WTC11 (cell line): ENCODE data around the gene CPXM1. TPM values are rescaled to one million over a fixed set of nuclear protein-coding genes. Genes with fewer than 3 reads are reported as not detected.

Experiments
- ATAC-seq: fragments of 200-7000 bp; cut with Tn5 transposase; 2 replicates; pipeline ENCODE4 v1.10.0; 2021; ENCODE audit warnings: mild to moderate bottlenecking, moderate library complexity
- CTCF ChIA-PET: fragments of 300-600 bp; sonication (Branson Sonifier 250); formaldehyde crosslinking; loops from one replicate; lab custom pipeline; 2021; ENCODE audit warnings: antibody characterized with exemption; lab: Charles Lee
- POLR2A ChIA-PET: fragments of 350-600 bp; sonication (Branson Sonifier 250); formaldehyde crosslinking; loops from one replicate; lab custom pipeline; 2021; ENCODE audit warnings: antibody characterized with exemption; lab: Charles Lee
- DNase-seq: peaks from one replicate; pipeline ENCODE4 v3.0.0; 2021; ENCODE audit warnings: low spot score
- H3K27ac Mint-ChIP-seq: 2 replicates; pipeline ENCODE4 v1.8.0; 2021; ENCODE audit warnings: mixed read lengths
- H3K27me3 Mint-ChIP-seq: 2 replicates; pipeline ENCODE4 v1.8.0; 2021; ENCODE audit warnings: low read depth, mild to moderate bottlenecking, moderate library complexity, mixed read lengths
- H3K36me3 Mint-ChIP-seq: 2 replicates; pipeline ENCODE4 v1.8.0; 2021; ENCODE audit warnings: mixed read lengths
- H3K4me1 Mint-ChIP-seq: 2 replicates; pipeline ENCODE4 v1.8.0; 2022; ENCODE audit warnings: mixed read lengths
- H3K4me3 Mint-ChIP-seq: 2 replicates; pipeline ENCODE4 v1.8.0; 2021; ENCODE audit warnings: mild to moderate bottlenecking, moderate library complexity, mixed read lengths
- H3K9me3 Mint-ChIP-seq: 2 replicates; pipeline ENCODE4 v1.8.0; 2021; ENCODE audit warnings: mixed read lengths
- CREM ChIP-seq: sonication (generic); formaldehyde crosslinking; IDR thresholded peaks from 2 replicates; pipeline ENCODE4 v1.8.1; 2022; ENCODE audit warnings: mild to moderate bottlenecking, missing genetic modification reagents, moderate library complexity
- FOXK1 ChIP-seq: sonication (generic); formaldehyde crosslinking; IDR thresholded peaks from 2 replicates; pipeline ENCODE4 v1.8.0; 2022; ENCODE audit warnings: mild to moderate bottlenecking, moderate library complexity, missing genetic modification reagents
- GABPB1 ChIP-seq: sonication (generic); formaldehyde crosslinking; IDR thresholded peaks from 2 replicates; pipeline ENCODE4 v1.8.1; 2023; ENCODE audit warnings: mild to moderate bottlenecking, missing genetic modification reagents
- GTF2I ChIP-seq: fragments of 250-450 bp; sonication (Bioruptor Pico); conservative IDR thresholded peaks from 2 replicates; pipeline ENCODE4 v1.4.0; 2021; ENCODE audit warnings: mild to moderate bottlenecking
- JAZF1 ChIP-seq: fragments of 250-450 bp; sonication (Bioruptor Pico); IDR thresholded peaks from 2 replicates; pipeline ENCODE4 v1.9.0; 2021; ENCODE audit warnings: moderate library complexity, mild to moderate bottlenecking, inconsistent platforms
- KAT7 ChIP-seq: sonication (generic); formaldehyde crosslinking; IDR thresholded peaks from 2 replicates; pipeline ENCODE4 v1.8.1; 2023; ENCODE audit warnings: missing genetic modification reagents, mild to moderate bottlenecking, borderline replicate concordance
- OVOL2 ChIP-seq: fragments of 250-450 bp; sonication (Bioruptor Pico); IDR thresholded peaks from 2 replicates; pipeline ENCODE4 v1.9.0; 2021; ENCODE audit warnings: mild to moderate bottlenecking, borderline replicate concordance
- SMAD3 ChIP-seq: sonication (generic); formaldehyde crosslinking; IDR thresholded peaks from 2 replicates; pipeline ENCODE4 v1.8.0; 2022; ENCODE audit warnings: missing genetic modification reagents, mild to moderate bottlenecking, borderline replicate concordance
- SP1 ChIP-seq: sonication (generic); formaldehyde crosslinking; conservative IDR thresholded peaks from 2 replicates; pipeline ENCODE4 v1.8.1; 2022; ENCODE audit warnings: missing genetic modification reagents
- TP53 ChIP-seq: sonication (generic); formaldehyde crosslinking; IDR thresholded peaks from 2 replicates; pipeline ENCODE4 v1.8.1; 2023; ENCODE audit warnings: mild to moderate bottlenecking, missing genetic modification reagents
- ZNF121 ChIP-seq: sonication (generic); formaldehyde crosslinking; IDR thresholded peaks from 2 replicates; pipeline ENCODE4 v1.8.0; 2023; ENCODE audit warnings: missing genetic modification reagents
- ZNF232 ChIP-seq: sonication (generic); formaldehyde crosslinking; IDR thresholded peaks from 2 replicates; pipeline ENCODE4 v1.8.0; 2022; ENCODE audit warnings: mild to moderate bottlenecking, missing genetic modification reagents
- ZNF263 ChIP-seq: sonication (generic); formaldehyde crosslinking; IDR thresholded peaks from 2 replicates; pipeline ENCODE4 v1.8.1; 2022; ENCODE audit warnings: low read depth, mild to moderate bottlenecking, moderate library complexity, missing genetic modification reagents
- ZNF671 ChIP-seq: fragments of 250-450 bp; sonication (Bioruptor Pico); IDR thresholded peaks from 2 replicates; pipeline ENCODE4 v1.8.0; 2021; ENCODE audit warnings: mild to moderate bottlenecking
- total RNA-seq: library from RNA; stranded (reverse); gene quantifications from 3 replicates; pipeline ENCODE4 v1.2.3, GENCODE V29; 2021
- TF ChIP-seq, protein P1 (sequence below): sonication (generic); formaldehyde crosslinking; IDR thresholded peaks from 2 replicates; pipeline ENCODE4 v1.8.1; 2023; ENCODE audit warnings: mild to moderate bottlenecking, missing genetic modification reagents, moderate library complexity
- TF ChIP-seq, protein P2 (sequence below): fragments of 250-450 bp; sonication (Bioruptor Pico); IDR thresholded peaks from 2 replicates; pipeline ENCODE4 v1.9.0; 2021; ENCODE audit warnings: mild to moderate bottlenecking
- TF ChIP-seq, protein P3 (sequence below): sonication (generic); formaldehyde crosslinking; IDR thresholded peaks from 2 replicates; pipeline ENCODE4 v1.8.1; 2023; ENCODE audit warnings: mild to moderate bottlenecking, missing genetic modification reagents, moderate library complexity
- TF ChIP-seq, protein P4 (sequence below): fragments of 250-450 bp; sonication (Bioruptor Pico); IDR thresholded peaks from 2 replicates; pipeline ENCODE4 v1.9.0; 2021; ENCODE audit warnings: moderate library complexity, mild to moderate bottlenecking, inconsistent platforms, borderline replicate concordance
- TF ChIP-seq, protein P5 (sequence below): sonication (generic); formaldehyde crosslinking; IDR thresholded peaks from 2 replicates; pipeline ENCODE4 v1.8.0; 2022; ENCODE audit warnings: mild to moderate bottlenecking, missing genetic modification reagents
- TF ChIP-seq, protein P6 (sequence below): sonication (generic); formaldehyde crosslinking; IDR thresholded peaks from 2 replicates; pipeline ENCODE4 v1.8.1; 2022; ENCODE audit warnings: mild to moderate bottlenecking, moderate library complexity, missing genetic modification reagents
- TF ChIP-seq, protein P7 (sequence below): sonication (generic); formaldehyde crosslinking; IDR thresholded peaks from 2 replicates; pipeline ENCODE4 v1.8.0; 2022; ENCODE audit warnings: mild to moderate bottlenecking, missing genetic modification reagents
- TF ChIP-seq, protein P8 (sequence below): sonication (generic); formaldehyde crosslinking; IDR thresholded peaks from 2 replicates; pipeline ENCODE4 v1.8.1; 2023; ENCODE audit warnings: mild to moderate bottlenecking, missing genetic modification reagents

Gene CPXM1
- total RNA-seq, 1 experiment from 2014 or later: 51.2 TPM

DNA sequence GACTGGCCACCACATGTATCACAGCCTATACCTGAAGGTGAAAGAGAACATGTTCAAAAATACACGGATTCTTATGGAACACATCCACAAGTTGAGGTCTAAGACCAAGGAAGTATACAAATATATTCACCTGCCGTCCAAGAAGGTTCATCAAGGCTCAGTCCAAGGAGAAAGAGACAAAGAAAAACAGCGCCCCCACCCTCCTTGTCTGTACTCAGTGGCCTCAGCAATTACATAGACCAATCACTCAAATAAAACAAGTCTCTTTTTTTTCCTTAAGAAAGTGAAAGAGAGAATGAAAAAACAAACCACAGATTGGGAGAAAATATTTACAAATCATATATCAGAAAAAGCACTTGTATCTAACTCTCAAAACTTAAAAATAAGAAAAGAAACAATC is 19.5 kb downstream of the CPXM1 start (continued):
- TF ChIP-seq, protein P1, sequence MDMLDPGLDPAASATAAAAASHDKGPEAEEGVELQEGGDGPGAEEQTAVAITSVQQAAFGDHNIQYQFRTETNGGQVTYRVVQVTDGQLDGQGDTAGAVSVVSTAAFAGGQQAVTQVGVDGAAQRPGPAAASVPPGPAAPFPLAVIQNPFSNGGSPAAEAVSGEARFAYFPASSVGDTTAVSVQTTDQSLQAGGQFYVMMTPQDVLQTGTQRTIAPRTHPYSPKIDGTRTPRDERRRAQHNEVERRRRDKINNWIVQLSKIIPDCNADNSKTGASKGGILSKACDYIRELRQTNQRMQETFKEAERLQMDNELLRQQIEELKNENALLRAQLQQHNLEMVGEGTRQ (CRISPR knock-in tag): no peak
- TF ChIP-seq, protein P2, sequence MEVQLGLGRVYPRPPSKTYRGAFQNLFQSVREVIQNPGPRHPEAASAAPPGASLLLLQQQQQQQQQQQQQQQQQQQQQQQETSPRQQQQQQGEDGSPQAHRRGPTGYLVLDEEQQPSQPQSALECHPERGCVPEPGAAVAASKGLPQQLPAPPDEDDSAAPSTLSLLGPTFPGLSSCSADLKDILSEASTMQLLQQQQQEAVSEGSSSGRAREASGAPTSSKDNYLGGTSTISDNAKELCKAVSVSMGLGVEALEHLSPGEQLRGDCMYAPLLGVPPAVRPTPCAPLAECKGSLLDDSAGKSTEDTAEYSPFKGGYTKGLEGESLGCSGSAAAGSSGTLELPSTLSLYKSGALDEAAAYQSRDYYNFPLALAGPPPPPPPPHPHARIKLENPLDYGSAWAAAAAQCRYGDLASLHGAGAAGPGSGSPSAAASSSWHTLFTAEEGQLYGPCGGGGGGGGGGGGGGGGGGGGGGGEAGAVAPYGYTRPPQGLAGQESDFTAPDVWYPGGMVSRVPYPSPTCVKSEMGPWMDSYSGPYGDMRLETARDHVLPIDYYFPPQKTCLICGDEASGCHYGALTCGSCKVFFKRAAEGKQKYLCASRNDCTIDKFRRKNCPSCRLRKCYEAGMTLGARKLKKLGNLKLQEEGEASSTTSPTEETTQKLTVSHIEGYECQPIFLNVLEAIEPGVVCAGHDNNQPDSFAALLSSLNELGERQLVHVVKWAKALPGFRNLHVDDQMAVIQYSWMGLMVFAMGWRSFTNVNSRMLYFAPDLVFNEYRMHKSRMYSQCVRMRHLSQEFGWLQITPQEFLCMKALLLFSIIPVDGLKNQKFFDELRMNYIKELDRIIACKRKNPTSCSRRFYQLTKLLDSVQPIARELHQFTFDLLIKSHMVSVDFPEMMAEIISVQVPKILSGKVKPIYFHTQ (CRISPR knock-in tag): no peak
- TF ChIP-seq FOXK1 (CRISPR knock-in tag) (no peak), KAT7 (no peak), SMAD3 (CRISPR knock-in tag) (no peak), ZNF263 (CRISPR knock-in tag) (no peak)
- TF ChIP-seq, protein P3, sequence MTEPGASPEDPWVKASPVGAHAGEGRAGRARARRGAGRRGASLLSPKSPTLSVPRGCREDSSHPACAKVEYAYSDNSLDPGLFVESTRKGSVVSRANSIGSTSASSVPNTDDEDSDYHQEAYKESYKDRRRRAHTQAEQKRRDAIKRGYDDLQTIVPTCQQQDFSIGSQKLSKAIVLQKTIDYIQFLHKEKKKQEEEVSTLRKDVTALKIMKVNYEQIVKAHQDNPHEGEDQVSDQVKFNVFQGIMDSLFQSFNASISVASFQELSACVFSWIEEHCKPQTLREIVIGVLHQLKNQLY (CRISPR knock-in tag): no peak

DNA sequence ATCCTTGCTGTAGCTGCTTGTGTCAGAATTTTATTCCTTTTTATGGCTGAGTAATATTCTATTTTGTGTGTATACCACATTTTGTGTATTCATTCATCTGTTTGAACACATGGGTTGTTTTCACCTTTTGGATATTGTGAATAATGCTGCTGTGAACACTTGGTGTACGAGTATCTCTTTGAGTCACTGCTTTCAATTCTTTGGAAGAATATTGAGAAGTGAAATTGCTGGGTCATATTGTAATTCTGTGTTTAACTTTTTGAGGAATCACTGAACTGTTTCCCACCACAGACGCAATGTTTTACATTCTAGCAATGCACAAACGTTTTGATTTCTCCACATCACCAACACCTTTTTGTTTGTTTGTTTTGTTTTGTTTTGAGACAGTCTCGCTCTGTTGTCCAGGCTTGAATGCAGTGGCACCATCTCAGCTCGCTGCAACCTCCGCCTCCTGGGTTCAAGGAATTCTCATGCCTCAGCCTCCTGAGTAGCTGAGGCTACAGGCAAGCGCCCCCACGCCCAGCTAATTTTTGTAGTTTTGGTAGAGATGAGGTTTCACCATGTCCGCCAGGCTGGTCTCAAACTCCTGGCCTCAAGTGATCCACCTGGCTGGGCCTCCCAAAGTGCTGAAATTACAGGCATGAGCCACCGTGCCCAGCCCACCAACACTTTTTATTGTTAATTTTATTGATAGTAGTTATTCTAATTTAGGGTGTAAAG is 21.7 kb downstream of the CPXM1 start:
- DNase-seq: no peak
- Mint-ChIP-seq H3K27ac (no peak overlapping the region), H3K4me3 (no peak overlapping the region), H3K27me3 (peaks cover 15% of the 10 kb centered on the region), H3K36me3 (no peaks in the 10 kb centered on the region), H3K9me3 (peaks cover 14% of the 10 kb centered on the region; the same call in 1 of the 2 replicates), H3K4me1 (no peaks in the 10 kb centered on the region)
- no peak for ATAC-seq
- CTCF ChIA-PET: no interaction called here
- POLR2A ChIA-PET: no interaction called here
- TF ChIP-seq TP53 (CRISPR knock-in tag): no peak
- TF ChIP-seq, protein P4, sequence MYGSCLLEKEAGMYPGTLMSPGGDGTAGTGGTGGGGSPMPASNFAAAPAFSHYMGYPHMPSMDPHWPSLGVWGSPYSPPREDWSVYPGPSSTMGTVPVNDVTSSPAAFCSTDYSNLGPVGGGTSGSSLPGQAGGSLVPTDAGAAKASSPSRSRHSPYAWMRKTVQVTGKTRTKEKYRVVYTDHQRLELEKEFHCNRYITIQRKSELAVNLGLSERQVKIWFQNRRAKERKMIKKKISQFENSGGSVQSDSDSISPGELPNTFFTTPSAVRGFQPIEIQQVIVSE: no peak
- no peak for TF ChIP-seq GABPB1
- TF ChIP-seq, protein P5, sequence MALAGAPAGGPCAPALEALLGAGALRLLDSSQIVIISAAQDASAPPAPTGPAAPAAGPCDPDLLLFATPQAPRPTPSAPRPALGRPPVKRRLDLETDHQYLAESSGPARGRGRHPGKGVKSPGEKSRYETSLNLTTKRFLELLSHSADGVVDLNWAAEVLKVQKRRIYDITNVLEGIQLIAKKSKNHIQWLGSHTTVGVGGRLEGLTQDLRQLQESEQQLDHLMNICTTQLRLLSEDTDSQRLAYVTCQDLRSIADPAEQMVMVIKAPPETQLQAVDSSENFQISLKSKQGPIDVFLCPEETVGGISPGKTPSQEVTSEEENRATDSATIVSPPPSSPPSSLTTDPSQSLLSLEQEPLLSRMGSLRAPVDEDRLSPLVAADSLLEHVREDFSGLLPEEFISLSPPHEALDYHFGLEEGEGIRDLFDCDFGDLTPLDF (CRISPR knock-in tag): no peak
- TF ChIP-seq, protein P6, sequence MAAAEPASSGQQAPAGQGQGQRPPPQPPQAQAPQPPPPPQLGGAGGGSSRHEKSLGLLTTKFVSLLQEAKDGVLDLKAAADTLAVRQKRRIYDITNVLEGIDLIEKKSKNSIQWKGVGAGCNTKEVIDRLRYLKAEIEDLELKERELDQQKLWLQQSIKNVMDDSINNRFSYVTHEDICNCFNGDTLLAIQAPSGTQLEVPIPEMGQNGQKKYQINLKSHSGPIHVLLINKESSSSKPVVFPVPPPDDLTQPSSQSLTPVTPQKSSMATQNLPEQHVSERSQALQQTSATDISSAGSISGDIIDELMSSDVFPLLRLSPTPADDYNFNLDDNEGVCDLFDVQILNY (CRISPR knock-in tag): no peak
- TF ChIP-seq, all 79 proteins: peak for 0

DNA sequence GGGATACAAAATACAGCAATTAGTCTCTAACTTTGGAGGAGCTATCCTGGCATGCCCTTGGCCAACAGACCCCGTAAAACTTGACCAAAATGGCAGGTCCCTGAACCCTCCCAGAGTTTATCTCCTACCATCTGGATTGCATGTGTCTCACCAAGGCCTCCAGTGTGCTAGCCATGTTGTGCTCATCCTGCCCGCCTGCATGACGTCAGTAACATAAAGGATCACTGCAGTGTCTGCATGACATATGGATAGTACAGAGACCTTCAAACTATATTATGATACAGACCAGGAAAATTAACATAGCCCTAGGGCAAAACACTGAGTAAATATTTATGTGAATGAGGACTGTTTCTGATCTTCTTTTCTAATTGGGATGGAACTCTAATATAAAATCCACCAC is 25.3 kb downstream of the CPXM1 start:
- ATAC-seq (no peak), DNase-seq (no peak)
- H3K4me3 Mint-ChIP-seq: no peak overlapping the region
- no peaks in the 10 kb centered on the region for H3K4me1 Mint-ChIP-seq
- ChIA-PET CTCF (no interaction called here), POLR2A (no interaction called here)
- peaks cover 14% of the 10 kb centered on the region; the same call in 1 of the 2 replicates for H3K9me3 Mint-ChIP-seq
- H3K27me3 Mint-ChIP-seq: peaks cover 14% of the 10 kb centered on the region
- no peak overlapping the region for H3K27ac Mint-ChIP-seq
- H3K36me3 Mint-ChIP-seq: no peaks in the 10 kb centered on the region
- TF ChIP-seq, protein P7, sequence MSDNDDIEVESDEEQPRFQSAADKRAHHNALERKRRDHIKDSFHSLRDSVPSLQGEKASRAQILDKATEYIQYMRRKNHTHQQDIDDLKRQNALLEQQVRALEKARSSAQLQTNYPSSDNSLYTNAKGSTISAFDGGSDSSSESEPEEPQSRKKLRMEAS: no peak
- TF ChIP-seq OVOL2 (CRISPR knock-in tag) (no peak), JAZF1 (CRISPR knock-in tag) (no peak), CREM (CRISPR knock-in tag) (no peak), ZNF121 (CRISPR knock-in tag) (no peak), SP1 (no peak), GTF2I (CRISPR knock-in tag) (no peak), ZNF232 (no peak), ZNF671 (no peak)
- TF ChIP-seq, protein P5 (CRISPR knock-in tag): no peak
- TF ChIP-seq, protein P8, sequence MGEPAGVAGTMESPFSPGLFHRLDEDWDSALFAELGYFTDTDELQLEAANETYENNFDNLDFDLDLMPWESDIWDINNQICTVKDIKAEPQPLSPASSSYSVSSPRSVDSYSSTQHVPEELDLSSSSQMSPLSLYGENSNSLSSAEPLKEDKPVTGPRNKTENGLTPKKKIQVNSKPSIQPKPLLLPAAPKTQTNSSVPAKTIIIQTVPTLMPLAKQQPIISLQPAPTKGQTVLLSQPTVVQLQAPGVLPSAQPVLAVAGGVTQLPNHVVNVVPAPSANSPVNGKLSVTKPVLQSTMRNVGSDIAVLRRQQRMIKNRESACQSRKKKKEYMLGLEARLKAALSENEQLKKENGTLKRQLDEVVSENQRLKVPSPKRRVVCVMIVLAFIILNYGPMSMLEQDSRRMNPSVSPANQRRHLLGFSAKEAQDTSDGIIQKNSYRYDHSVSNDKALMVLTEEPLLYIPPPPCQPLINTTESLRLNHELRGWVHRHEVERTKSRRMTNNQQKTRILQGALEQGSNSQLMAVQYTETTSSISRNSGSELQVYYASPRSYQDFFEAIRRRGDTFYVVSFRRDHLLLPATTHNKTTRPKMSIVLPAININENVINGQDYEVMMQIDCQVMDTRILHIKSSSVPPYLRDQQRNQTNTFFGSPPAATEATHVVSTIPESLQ (CRISPR knock-in tag): no peak
- TF ChIP-seq, protein P6 (CRISPR knock-in tag): no peak
